Measurements from ENCODE around the gene APIP.
"Not testable (repeated sequence)": the region's sequence is repeated elsewhere in the genome, so short reads cannot be mapped to it uniquely, and the experiment has no call there.

APIP gene

GRCh38 chr11:34897171-34897870, 18.9 kb downstream of the APIP start:
- no peak for TF ChIP-seq CTCF (IDR thresholded peaks at IDR 0.05; ENCODE audit: control extremely low read depth, extremely low read depth, low read depth, missing control alignments)
- CTCF ChIA-PET: interaction anchor here (1.2 kb wide), 1 partner anchor 11 kb away, joined by 3 read pairs; no protein-coding TSS in a partner anchor
- POLR2A ChIA-PET: no interaction called here

GRCh38 chr11:34896191-34896590, 20.0 kb downstream of the APIP start:
- POLR2A ChIA-PET; DNase-seq (ENCODE audit: extremely low spot score): not testable (repeated sequence)
- CTCF ChIA-PET: interaction anchor here (1.0 to 1.2 kb wide), 2 partner anchors 10 to 308 kb away, joined by 3 read pairs; no protein-coding TSS in a partner anchor

More at GRCh38 chr11:34897171-34897870, 18.9 kb downstream of the APIP start:
- no peak for DNase-seq (ENCODE audit: extremely low spot score)

- TF ChIP-seq CTCF (IDR thresholded peaks at IDR 0.05; ENCODE audit: control extremely low read depth, extremely low read depth, low read depth, missing control alignments): no peak
- CTCF ChIA-PET: interaction anchor here (0.6 to 3.4 kb wide), 5 partner anchors 9 to 470 kb away, joined by 3 to 32 read pairs (median 4); no protein-coding TSS in a partner anchor
- POLR2A ChIA-PET: no interaction called here
- DNase-seq (ENCODE audit: extremely low spot score): no peak
Measured at GRCh38 chr11:34893416-34893815, 22.8 kb downstream of the APIP start.

- ChIA-PET CTCF (interaction anchor here (1.0 to 3.4 kb wide), 13 partner anchors 9 to 381 kb away, joined by 3 to 32 read pairs (median 4); partner anchors contain the start of genes APIP and PDHX), POLR2A (no interaction called here)
- TF ChIP-seq CTCF (IDR thresholded peaks at IDR 0.05; ENCODE audit: control extremely low read depth, extremely low read depth, low read depth, missing control alignments): no peak
- no peak for DNase-seq (ENCODE audit: extremely low spot score)
Measured at GRCh38 chr11:34891611-34892010, 24.6 kb downstream of the APIP start.

- ChIA-PET CTCF (interaction anchor here (1.0 to 3.4 kb wide), 10 partner anchors 10 to 380 kb away, joined by 3 to 32 read pairs (median 4); partner anchors contain the start of genes APIP and PDHX), POLR2A (no interaction called here)
- TF ChIP-seq CTCF (IDR thresholded peaks at IDR 0.05; ENCODE audit: control extremely low read depth, extremely low read depth, low read depth, missing control alignments): peak; percentile 39
- DNase-seq (ENCODE audit: extremely low spot score): peak; percentile 21
Measured at GRCh38 chr11:34890812-34891211, 25.4 kb downstream of the APIP start.

GRCh38 chr11:34890089-34890488, 26.1 kb downstream of the APIP start:
- ChIA-PET POLR2A (no interaction called here), CTCF (interaction anchor here (1.0 to 5.2 kb wide), 9 partner anchors 10 to 377 kb away, joined by 3 to 42 read pairs (median 4); no protein-coding TSS in a partner anchor)
- TF ChIP-seq CTCF (IDR thresholded peaks at IDR 0.05; ENCODE audit: control extremely low read depth, extremely low read depth, low read depth, missing control alignments): peak; percentile 6
- no peak for DNase-seq (ENCODE audit: extremely low spot score)

GRCh38 chr11:34887260-34887659, 28.9 kb downstream of the APIP start:
- ChIA-PET POLR2A (no interaction called here), CTCF (interaction anchor here (5.2 kb wide), 1 partner anchor 301 kb away, joined by 42 read pairs; no protein-coding TSS in a partner anchor)
- DNase-seq (ENCODE audit: extremely low spot score): no peak
- no peak for TF ChIP-seq CTCF (IDR thresholded peaks at IDR 0.05; ENCODE audit: control extremely low read depth, extremely low read depth, low read depth, missing control alignments)

Data from GM10248 (cell line).